LNCaP clone FGC (cell line): Measurements from ENCODE around the gene OTOG.

Source experiments
- DNase-seq: peaks from one replicate; pipeline ENCODE4 v3.0.0-alpha.2; 2011; ENCODE audit warnings: low read depth
- H3K4me3 ChIP-seq: 2 replicates; pipeline ENCODE4 v1.5.1; 2011; ENCODE audit warnings: mild to moderate bottlenecking, low read depth, low read length, control low read depth
- CTCF ChIP-seq: IDR thresholded peaks from 2 replicates; pipeline ENCODE4 v1.5.1; 2012; ENCODE audit warnings: mild to moderate bottlenecking; ENCODE audit not compliant: control insufficient read depth, insufficient read depth; ENCODE audit errors: extremely low read depth

OTOG gene

GRCh38 chr11:17537261-17537660 lies 9.8 kb upstream of the OTOG start:
- H3K4me3 ChIP-seq = no peak overlapping the region
- DNase-seq = no peak
- no peak for TF ChIP-seq CTCF

- no peak for TF ChIP-seq CTCF
- DNase-seq = no peak
- H3K4me3 ChIP-seq = no peak overlapping the region
Measured at GRCh38 chr11:17538054-17538453, 9.0 kb upstream of the OTOG start.

GRCh38 chr11:17538731-17539130 lies 8.3 kb upstream of the OTOG start:
- DNase-seq = no peak
- no peak for TF ChIP-seq CTCF
- no peak overlapping the region for H3K4me3 ChIP-seq

GRCh38 chr11:17540807-17541206 lies 6.3 kb upstream of the OTOG start:
- TF ChIP-seq CTCF = no peak
- no peak for DNase-seq
- no peak overlapping the region for H3K4me3 ChIP-seq

- H3K4me3 ChIP-seq = no peak overlapping the region
- DNase-seq = no peak
- no peak for TF ChIP-seq CTCF
Measured at GRCh38 chr11:17541330-17541885, 5.7 kb upstream of the OTOG start.

- no peak for TF ChIP-seq CTCF
- H3K4me3 ChIP-seq = no peak overlapping the region
- no peak for DNase-seq
Measured at GRCh38 chr11:17542249-17542648, 4.8 kb upstream of the OTOG start.

- TF ChIP-seq CTCF = no peak
- H3K4me3 ChIP-seq = no peak overlapping the region
- DNase-seq = no peak
Measured at GRCh38 chr11:17543041-17543440, 4.0 kb upstream of the OTOG start.
